Liver (tissue), 3 donors: ENCODE measurements around the gene ANKRD45.
"Not testable (repeated sequence)": the region's sequence is repeated elsewhere in the genome, so short reads cannot be mapped to it uniquely, and the experiment has no call there.

Source experiments
- EGR1 ChIP-seq, 2 donors: IDR thresholded peaks; 2 replicates each; pipeline ENCODE4 v1.6.1; 2016 to 2018; ENCODE audit warnings: antibody characterized with exemption in 2 of 2, low read depth in 2 of 2
- FOXA1 ChIP-seq: IDR thresholded peaks from 2 replicates; pipeline ENCODE4 v1.6.1; 2016; ENCODE audit warnings: antibody characterized with exemption
- GABPA ChIP-seq, 2 donors: IDR thresholded peaks in 1 of 2; conservative IDR thresholded peaks in 1 of 2; 2 replicates each; pipeline ENCODE4 v1.6.1; 2016; ENCODE audit warnings: antibody characterized with exemption in 2 of 2, mild to moderate bottlenecking in 1 of 2, moderate library complexity in 1 of 2
- JUND ChIP-seq, 2 donors: IDR thresholded peaks; 2 replicates each; pipeline ENCODE4 v1.6.1; 2016; ENCODE audit warnings: antibody characterized with exemption in 2 of 2
- RAD21 ChIP-seq, 2 donors: IDR thresholded peaks; 2 replicates each; pipeline ENCODE4 v1.6.1; 2016; ENCODE audit warnings: antibody characterized with exemption in 2 of 2, mild to moderate bottlenecking in 2 of 2
- RXRA ChIP-seq, 2 donors: IDR thresholded peaks; 2 replicates each; pipeline ENCODE4 v1.6.1; 2017 to 2018; ENCODE audit warnings: antibody characterized with exemption in 2 of 2, mild to moderate bottlenecking in 1 of 2
- SP1 ChIP-seq: IDR thresholded peaks from 2 replicates; pipeline ENCODE4 v1.6.1; 2018; ENCODE audit warnings: antibody characterized with exemption, mild to moderate bottlenecking
- TAF1 ChIP-seq: conservative IDR thresholded peaks from 2 replicates; pipeline ENCODE4 v1.6.1; 2016; ENCODE audit warnings: antibody characterized with exemption, mild to moderate bottlenecking
- YY1 ChIP-seq: IDR thresholded peaks from 2 replicates; pipeline ENCODE4 v1.6.1; 2016; ENCODE audit warnings: antibody characterized with exemption, mild to moderate bottlenecking
- TF ChIP-seq, protein P1 (sequence below): fragments of 150-350 bp; IDR thresholded peaks from 2 replicates; pipeline ENCODE4 v1.5.1; 2017; ENCODE audit warnings: improper control_type of control experiment, low read depth, low read length; ENCODE audit not compliant: missing input control
- TF ChIP-seq, protein P2 (sequence below): IDR thresholded peaks from 2 replicates; pipeline ENCODE4 v1.6.1; 2016; ENCODE audit warnings: antibody characterized with exemption, mild to moderate bottlenecking
- TF ChIP-seq, protein P3 (sequence below): IDR thresholded peaks from 2 replicates; pipeline ENCODE4 v1.6.1; 2016; ENCODE audit warnings: antibody characterized with exemption
- TF ChIP-seq, protein P4 (sequence below): IDR thresholded peaks from 2 replicates; pipeline ENCODE4 v1.6.1; 2016; ENCODE audit warnings: antibody characterized with exemption
- TF ChIP-seq, protein P5 (sequence below): IDR thresholded peaks from 2 replicates; pipeline ENCODE4 v1.6.1; 2016; ENCODE audit warnings: antibody characterized with exemption
- donor health status: healthy.
- donor health status: healthy.

DNA sequence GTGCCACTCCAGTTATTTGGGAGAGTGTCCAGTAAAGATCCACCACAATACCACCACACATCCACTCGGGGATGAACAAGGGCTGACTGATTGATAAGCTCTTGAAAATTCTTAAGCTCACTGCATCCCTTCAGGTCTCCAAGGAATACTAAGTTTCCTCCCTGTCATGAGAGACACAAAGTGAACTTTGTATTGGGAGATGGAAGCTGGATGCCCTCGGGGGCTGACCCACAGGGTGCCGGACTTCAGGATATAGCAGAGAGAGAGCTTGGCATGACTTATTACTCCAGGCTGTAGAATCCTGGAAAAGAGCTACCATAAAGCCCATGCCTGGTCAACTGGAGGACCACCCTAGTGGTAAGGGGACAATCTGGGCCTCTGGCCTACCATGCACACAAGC lies 15.5 kb upstream of the ANKRD45 start:
- not testable (repeated sequence) for TF ChIP-seq YY1; SP1; EGR1 (IDR thresholded peaks at IDR 0.05; ENCODE audit: low read depth in 2 of 2); JUND (IDR thresholded peaks at IDR 0.05); TAF1; FOXA1; RXRA (IDR thresholded peaks at IDR 0.05); RAD21 (IDR thresholded peaks at IDR 0.05); GABPA (IDR thresholded peaks at IDR 0.05 in 1 of 2, conservative IDR thresholded peaks at IDR 0.05 in 1 of 2)
- TF ChIP-seq, protein P1, sequence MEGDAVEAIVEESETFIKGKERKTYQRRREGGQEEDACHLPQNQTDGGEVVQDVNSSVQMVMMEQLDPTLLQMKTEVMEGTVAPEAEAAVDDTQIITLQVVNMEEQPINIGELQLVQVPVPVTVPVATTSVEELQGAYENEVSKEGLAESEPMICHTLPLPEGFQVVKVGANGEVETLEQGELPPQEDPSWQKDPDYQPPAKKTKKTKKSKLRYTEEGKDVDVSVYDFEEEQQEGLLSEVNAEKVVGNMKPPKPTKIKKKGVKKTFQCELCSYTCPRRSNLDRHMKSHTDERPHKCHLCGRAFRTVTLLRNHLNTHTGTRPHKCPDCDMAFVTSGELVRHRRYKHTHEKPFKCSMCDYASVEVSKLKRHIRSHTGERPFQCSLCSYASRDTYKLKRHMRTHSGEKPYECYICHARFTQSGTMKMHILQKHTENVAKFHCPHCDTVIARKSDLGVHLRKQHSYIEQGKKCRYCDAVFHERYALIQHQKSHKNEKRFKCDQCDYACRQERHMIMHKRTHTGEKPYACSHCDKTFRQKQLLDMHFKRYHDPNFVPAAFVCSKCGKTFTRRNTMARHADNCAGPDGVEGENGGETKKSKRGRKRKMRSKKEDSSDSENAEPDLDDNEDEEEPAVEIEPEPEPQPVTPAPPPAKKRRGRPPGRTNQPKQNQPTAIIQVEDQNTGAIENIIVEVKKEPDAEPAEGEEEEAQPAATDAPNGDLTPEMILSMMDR, result not testable (repeated sequence)
- TF ChIP-seq, protein P2, sequence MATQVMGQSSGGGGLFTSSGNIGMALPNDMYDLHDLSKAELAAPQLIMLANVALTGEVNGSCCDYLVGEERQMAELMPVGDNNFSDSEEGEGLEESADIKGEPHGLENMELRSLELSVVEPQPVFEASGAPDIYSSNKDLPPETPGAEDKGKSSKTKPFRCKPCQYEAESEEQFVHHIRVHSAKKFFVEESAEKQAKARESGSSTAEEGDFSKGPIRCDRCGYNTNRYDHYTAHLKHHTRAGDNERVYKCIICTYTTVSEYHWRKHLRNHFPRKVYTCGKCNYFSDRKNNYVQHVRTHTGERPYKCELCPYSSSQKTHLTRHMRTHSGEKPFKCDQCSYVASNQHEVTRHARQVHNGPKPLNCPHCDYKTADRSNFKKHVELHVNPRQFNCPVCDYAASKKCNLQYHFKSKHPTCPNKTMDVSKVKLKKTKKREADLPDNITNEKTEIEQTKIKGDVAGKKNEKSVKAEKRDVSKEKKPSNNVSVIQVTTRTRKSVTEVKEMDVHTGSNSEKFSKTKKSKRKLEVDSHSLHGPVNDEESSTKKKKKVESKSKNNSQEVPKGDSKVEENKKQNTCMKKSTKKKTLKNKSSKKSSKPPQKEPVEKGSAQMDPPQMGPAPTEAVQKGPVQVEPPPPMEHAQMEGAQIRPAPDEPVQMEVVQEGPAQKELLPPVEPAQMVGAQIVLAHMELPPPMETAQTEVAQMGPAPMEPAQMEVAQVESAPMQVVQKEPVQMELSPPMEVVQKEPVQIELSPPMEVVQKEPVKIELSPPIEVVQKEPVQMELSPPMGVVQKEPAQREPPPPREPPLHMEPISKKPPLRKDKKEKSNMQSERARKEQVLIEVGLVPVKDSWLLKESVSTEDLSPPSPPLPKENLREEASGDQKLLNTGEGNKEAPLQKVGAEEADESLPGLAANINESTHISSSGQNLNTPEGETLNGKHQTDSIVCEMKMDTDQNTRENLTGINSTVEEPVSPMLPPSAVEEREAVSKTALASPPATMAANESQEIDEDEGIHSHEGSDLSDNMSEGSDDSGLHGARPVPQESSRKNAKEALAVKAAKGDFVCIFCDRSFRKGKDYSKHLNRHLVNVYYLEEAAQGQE, result not testable (repeated sequence)
- TF ChIP-seq, protein P3, sequence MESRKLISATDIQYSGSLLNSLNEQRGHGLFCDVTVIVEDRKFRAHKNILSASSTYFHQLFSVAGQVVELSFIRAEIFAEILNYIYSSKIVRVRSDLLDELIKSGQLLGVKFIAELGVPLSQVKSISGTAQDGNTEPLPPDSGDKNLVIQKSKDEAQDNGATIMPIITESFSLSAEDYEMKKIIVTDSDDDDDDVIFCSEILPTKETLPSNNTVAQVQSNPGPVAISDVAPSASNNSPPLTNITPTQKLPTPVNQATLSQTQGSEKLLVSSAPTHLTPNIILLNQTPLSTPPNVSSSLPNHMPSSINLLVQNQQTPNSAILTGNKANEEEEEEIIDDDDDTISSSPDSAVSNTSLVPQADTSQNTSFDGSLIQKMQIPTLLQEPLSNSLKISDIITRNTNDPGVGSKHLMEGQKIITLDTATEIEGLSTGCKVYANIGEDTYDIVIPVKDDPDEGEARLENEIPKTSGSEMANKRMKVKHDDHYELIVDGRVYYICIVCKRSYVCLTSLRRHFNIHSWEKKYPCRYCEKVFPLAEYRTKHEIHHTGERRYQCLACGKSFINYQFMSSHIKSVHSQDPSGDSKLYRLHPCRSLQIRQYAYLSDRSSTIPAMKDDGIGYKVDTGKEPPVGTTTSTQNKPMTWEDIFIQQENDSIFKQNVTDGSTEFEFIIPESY, result not testable (repeated sequence)
- TF ChIP-seq, protein P4, sequence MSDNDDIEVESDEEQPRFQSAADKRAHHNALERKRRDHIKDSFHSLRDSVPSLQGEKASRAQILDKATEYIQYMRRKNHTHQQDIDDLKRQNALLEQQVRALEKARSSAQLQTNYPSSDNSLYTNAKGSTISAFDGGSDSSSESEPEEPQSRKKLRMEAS, result not testable (repeated sequence)
- TF ChIP-seq, protein P5, sequence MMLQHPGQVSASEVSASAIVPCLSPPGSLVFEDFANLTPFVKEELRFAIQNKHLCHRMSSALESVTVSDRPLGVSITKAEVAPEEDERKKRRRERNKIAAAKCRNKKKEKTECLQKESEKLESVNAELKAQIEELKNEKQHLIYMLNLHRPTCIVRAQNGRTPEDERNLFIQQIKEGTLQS, result not testable (repeated sequence)
